HG02870 (cell line): ENCODE data around the gene SERINC5.
"Not testable (repeated sequence)": the region's sequence is repeated elsewhere in the genome, so short reads cannot be mapped to it uniquely, and the experiment has no call there.

ENCODE experiments used
- ATAC-seq: cut with Tn5 transposase; IDR thresholded peaks from one replicate; pipeline ENCODE4 v1.9.1; 2021; ENCODE audit warnings: mild to moderate bottlenecking, moderate library complexity; ENCODE audit not compliant: unreplicated experiment

The SERINC5 gene

GRCh38 chr5:80111376-80111990, 144.4 kb downstream of the SERINC5 start:
- ATAC-seq, result not testable (repeated sequence)

- ATAC-seq, result no peak
These were observed 146.0 kb downstream of the SERINC5 start for GRCh38 chr5:80109646-80110478.

- no peak for ATAC-seq
These were observed 148.9 kb downstream of the SERINC5 start for GRCh38 chr5:80106916-80107315.

GRCh38 chr5:80105698-80106439, 150.0 kb downstream of the SERINC5 start:
- ATAC-seq, result no peak

- ATAC-seq, result no peak
These were observed 152.5 kb downstream of the SERINC5 start for GRCh38 chr5:80103371-80103770.

GRCh38 chr5:80101993-80102392, 153.9 kb downstream of the SERINC5 start:
- no peak for ATAC-seq

- no peak for ATAC-seq
These were observed 158.4 kb downstream of the SERINC5 start for GRCh38 chr5:80097451-80097850.

GRCh38 chr5:80094236-80094738, 161.6 kb downstream of the SERINC5 start:
- ATAC-seq, result no peak

- no peak for ATAC-seq
These were observed 162.1 kb downstream of the SERINC5 start for GRCh38 chr5:80093796-80094195.

- no peak for ATAC-seq
These were observed 163.3 kb downstream of the SERINC5 start for GRCh38 chr5:80092486-80093107.

- not testable (repeated sequence) for ATAC-seq
These were observed 164.1 kb downstream of the SERINC5 start for GRCh38 chr5:80091792-80092192.

- no peak for ATAC-seq
These were observed 165.0 kb downstream of the SERINC5 start for GRCh38 chr5:80090884-80091166.

GRCh38 chr5:80083101-80083890, 172.6 kb downstream of the SERINC5 start:
- ATAC-seq, result no peak

GRCh38 chr5:80082731-80083100, 173.1 kb downstream of the SERINC5 start:
- ATAC-seq, result no peak

GRCh38 chr5:80082281-80082680, 173.6 kb downstream of the SERINC5 start:
- ATAC-seq, result no peak

GRCh38 chr5:80078921-80079320, 176.9 kb downstream of the SERINC5 start:
- no peak for ATAC-seq

- no peak for ATAC-seq
These were observed 178.7 kb downstream of the SERINC5 start for GRCh38 chr5:80077051-80077714.

- no peak for ATAC-seq
These were observed 179.5 kb downstream of the SERINC5 start for GRCh38 chr5:80076131-80077050.
